ENCODE data around the gene IDH3A. TPM values are rescaled to one million over a fixed set of nuclear protein-coding genes. Genes with fewer than 3 reads are reported as not detected.

Gene IDH3A
- total RNA-seq, 1 experiment from 2014 or later: 111 TPM

GRCh38 chr15:78105476-78106241 is 43.5 kb upstream of the IDH3A start:
- no TSS peak for BruUV-seq (replicated peaks)
- Mint-ChIP-seq H3K4me3 (ENCODE audit: low read depth, unreplicated experiment) (no peak overlapping the region), H3K4me1 (ENCODE audit: low read depth, unreplicated experiment) (peaks cover 17% of the 10 kb centered on the region), H3K9me3 (ENCODE audit: low read depth, unreplicated experiment) (no peaks in the 10 kb centered on the region), H3K27ac (ENCODE audit: unreplicated experiment) (no peak overlapping the region), H3K36me3 (ENCODE audit: insufficient read depth, unreplicated experiment) (peaks cover 4% of the 10 kb centered on the region), H3K27me3 (ENCODE audit: unreplicated experiment) (no peaks in the 10 kb centered on the region)
- intact Hi-C loops (cut with micrococcal nuclease; ENCODE audit: unreplicated experiment): no loop called here
- no peak for TF ChIP-seq CTCF (IDR thresholded peaks at IDR 0.05; ENCODE audit: unreplicated experiment)
- CTCF ChIA-PET: interaction anchor here (1.1 kb wide), 1 partner anchor 82 kb away, joined by 4 read pairs; no protein-coding TSS in a partner anchor
- DNase-seq: no peak

- intact Hi-C loops (cut with micrococcal nuclease; ENCODE audit: unreplicated experiment): no loop called here
- Mint-ChIP-seq H3K4me1 (ENCODE audit: low read depth, unreplicated experiment) (peaks cover 17% of the 10 kb centered on the region), H3K27me3 (ENCODE audit: unreplicated experiment) (no peaks in the 10 kb centered on the region), H3K27ac (ENCODE audit: unreplicated experiment) (no peak overlapping the region), H3K4me3 (ENCODE audit: low read depth, unreplicated experiment) (no peak overlapping the region), H3K9me3 (ENCODE audit: low read depth, unreplicated experiment) (no peaks in the 10 kb centered on the region), H3K36me3 (ENCODE audit: insufficient read depth, unreplicated experiment) (peaks cover 4% of the 10 kb centered on the region)
- CTCF ChIA-PET: interaction anchor here (1.1 to 3.8 kb wide), 8 partner anchors 39 to 205 kb away, joined by 4 to 40 read pairs (median 4); no protein-coding TSS in a partner anchor
- no peak for TF ChIP-seq CTCF (IDR thresholded peaks at IDR 0.05; ENCODE audit: unreplicated experiment)
- BruUV-seq (replicated peaks): no TSS peak
- no peak for DNase-seq
Measured at GRCh38 chr15:78107471-78107870, 41.7 kb upstream of the IDH3A start.

GRCh38 chr15:78108300-78109084 is 40.7 kb upstream of the IDH3A start:
- Mint-ChIP-seq H3K4me1 (ENCODE audit: low read depth, unreplicated experiment) (peaks cover 17% of the 10 kb centered on the region), H3K36me3 (ENCODE audit: insufficient read depth, unreplicated experiment) (peaks cover 4% of the 10 kb centered on the region), H3K4me3 (ENCODE audit: low read depth, unreplicated experiment) (no peak overlapping the region), H3K27ac (ENCODE audit: unreplicated experiment) (no peak overlapping the region), H3K9me3 (ENCODE audit: low read depth, unreplicated experiment) (no peaks in the 10 kb centered on the region), H3K27me3 (ENCODE audit: unreplicated experiment) (no peaks in the 10 kb centered on the region)
- intact Hi-C loops (cut with micrococcal nuclease; ENCODE audit: unreplicated experiment): loop anchor here (1.0 kb wide), 2 partner anchors 141 to 149 kb away; no protein-coding TSS in a partner anchor
- TF ChIP-seq CTCF (IDR thresholded peaks at IDR 0.05; ENCODE audit: unreplicated experiment): peak; percentile 98
- DNase-seq: peak; percentile 92
- no TSS peak for BruUV-seq (replicated peaks)
- CTCF ChIA-PET: interaction anchor here (0.5 to 3.8 kb wide), 30 partner anchors 9 to 358 kb away, joined by 3 to 40 read pairs (median 4); partner anchors contain the start of gene CIB2

- intact Hi-C loops (cut with micrococcal nuclease; ENCODE audit: unreplicated experiment): no loop called here
Measured at GRCh38 chr15:78109156-78109555, 40.0 kb upstream of the IDH3A start.

More at GRCh38 chr15:78109156-78109555, 40.0 kb upstream of the IDH3A start:
- H3K27me3 Mint-ChIP-seq (ENCODE audit: unreplicated experiment): no peaks in the 10 kb centered on the region
- H3K9me3 Mint-ChIP-seq (ENCODE audit: low read depth, unreplicated experiment): no peaks in the 10 kb centered on the region
- H3K4me3 Mint-ChIP-seq (ENCODE audit: low read depth, unreplicated experiment): no peak overlapping the region
- TF ChIP-seq CTCF (IDR thresholded peaks at IDR 0.05; ENCODE audit: unreplicated experiment): no peak
- H3K27ac Mint-ChIP-seq (ENCODE audit: unreplicated experiment): no peak overlapping the region
- H3K4me1 Mint-ChIP-seq (ENCODE audit: low read depth, unreplicated experiment): peaks cover 17% of the 10 kb centered on the region
- no peak for DNase-seq
- H3K36me3 Mint-ChIP-seq (ENCODE audit: insufficient read depth, unreplicated experiment): peaks cover 4% of the 10 kb centered on the region
- BruUV-seq (replicated peaks): no TSS peak
- CTCF ChIA-PET: interaction anchor here (0.6 to 3.8 kb wide), 9 partner anchors 22 to 206 kb away, joined by 3 to 40 read pairs (median 5); partner anchors contain the start of gene CIB2

Data from Calu3 (cell line).